Amniotic stem cell (primary cell): ENCODE measurements around the gene IL11RA.
"Not testable (repeated sequence)": the region's sequence is repeated elsewhere in the genome, so short reads cannot be mapped to it uniquely, and the experiment has no call there.

Experiments used
- DNase-seq: peaks from one replicate; lab custom pipeline; 2025; lab: John Stamatoyannopoulos, UW

The IL11RA gene

GRCh38 chr9:34629491-34629808, 22.5 kb upstream of the IL11RA start:
- DNase-seq, result no peak

DNA sequence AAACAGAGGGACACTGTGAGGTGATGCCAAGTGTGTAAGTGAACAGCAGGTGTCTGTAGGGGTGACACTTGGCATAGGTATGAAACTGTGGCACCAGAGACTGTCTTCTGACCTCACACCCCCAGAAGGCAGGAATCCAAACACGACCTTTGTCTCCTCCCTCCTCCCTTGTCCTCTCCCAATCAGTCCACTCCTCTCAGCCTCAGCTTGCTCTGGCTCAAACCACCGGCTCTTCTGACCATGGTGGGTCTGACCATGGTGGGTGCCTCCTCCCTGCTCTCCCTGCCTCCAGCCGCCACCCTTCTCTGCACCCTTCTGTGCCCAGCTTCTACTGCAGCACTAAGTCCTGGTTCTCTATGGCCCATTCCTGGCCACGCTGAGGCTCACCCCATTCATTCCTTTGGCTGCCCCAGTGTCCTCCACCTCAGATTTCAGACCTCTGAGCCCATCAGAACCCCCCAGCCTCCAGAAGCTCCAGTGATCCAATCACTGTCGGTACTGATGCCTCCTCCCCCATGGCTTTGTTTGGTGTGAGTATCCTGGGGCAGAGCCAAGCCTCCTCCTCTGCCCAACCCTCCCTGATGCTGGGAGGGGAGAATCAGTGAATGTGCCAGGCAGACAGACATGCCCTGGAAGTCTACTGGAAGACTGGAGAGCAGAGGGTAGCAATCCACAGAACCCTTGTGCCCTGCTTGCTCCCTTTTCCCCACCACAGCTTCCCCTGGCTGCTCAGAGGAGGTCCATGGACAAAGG, 21.4 kb upstream of the IL11RA start:
- no peak for DNase-seq

GRCh38 chr9:34633166-34633565, 18.8 kb upstream of the IL11RA start:
- DNase-seq, result no peak

DNA sequence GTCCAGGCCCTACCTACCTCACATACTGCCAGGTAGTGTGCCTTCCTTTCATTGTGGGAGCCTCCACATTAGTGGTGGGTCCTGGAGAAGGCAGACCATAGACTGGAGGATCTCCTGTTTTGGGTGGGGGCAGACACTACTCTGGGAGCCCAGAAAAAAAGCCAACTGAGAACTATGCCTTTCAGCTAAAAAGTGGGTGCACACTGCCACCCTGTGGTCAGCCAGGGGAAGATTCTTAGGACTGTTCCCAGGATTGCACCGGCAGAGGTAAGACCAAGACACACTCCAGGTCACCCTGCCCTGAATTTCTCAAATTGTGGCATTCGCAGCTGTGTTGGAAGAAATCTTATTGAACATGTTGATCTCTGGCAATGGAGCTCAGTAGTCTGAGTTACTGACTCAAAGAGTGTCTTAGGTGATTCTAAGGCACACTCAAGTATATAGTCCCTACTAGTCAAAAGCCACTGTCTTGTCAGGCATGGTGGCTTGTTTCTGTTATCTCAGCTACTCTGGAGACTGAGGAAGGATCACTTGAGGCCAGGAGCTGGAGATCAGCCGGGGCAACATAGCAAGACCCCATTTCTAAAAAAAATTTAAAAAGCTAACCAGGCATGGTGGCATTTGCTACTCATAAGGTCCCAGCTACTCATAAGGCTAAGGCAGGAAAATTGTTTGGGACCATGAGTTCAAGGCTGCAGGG, 18.0 kb upstream of the IL11RA start:
- DNase-seq, result no peak

GRCh38 chr9:34634551-34635248, 17.3 kb upstream of the IL11RA start:
- no peak for DNase-seq

GRCh38 chr9:34635556-34635955, 16.4 kb upstream of the IL11RA start:
- no peak for DNase-seq

DNA sequence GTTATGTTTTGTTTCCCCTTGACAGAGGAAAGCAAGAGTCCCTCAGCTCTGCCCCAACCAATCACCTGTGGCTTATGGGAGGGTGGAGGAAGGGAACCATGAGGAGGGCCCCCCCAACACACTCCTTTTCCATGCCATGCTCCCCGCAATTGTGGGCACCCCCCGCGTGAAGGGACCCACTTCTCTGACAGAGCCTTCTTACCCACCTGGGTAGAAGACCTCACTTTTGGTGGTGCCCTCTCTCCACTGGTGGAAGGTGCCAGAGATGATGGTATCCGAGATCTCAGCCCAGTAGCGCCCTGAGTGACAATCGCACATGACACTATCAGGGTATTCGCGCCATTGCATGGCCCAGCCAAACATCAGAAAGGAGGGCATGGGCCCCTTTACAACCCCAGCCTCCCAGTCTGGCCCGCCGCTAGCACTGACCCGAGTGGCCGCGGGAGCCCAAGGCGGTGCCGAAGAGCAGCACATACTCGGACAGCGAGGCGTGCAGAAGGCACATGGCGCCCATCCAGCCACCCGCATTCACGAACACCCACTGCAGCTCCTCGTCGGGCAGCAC, 15.1 kb upstream of the IL11RA start:
- no peak for DNase-seq

- peak; percentile 66 for DNase-seq
Measured at GRCh38 chr9:34637356-34638137, 14.4 kb upstream of the IL11RA start, which contains the start of gene SIGMAR1. TSS of gene SIGMAR1 (minus strand) at chr9:34637787. CDS start at chr9:34637697, 90 bp downstream.

DNA sequence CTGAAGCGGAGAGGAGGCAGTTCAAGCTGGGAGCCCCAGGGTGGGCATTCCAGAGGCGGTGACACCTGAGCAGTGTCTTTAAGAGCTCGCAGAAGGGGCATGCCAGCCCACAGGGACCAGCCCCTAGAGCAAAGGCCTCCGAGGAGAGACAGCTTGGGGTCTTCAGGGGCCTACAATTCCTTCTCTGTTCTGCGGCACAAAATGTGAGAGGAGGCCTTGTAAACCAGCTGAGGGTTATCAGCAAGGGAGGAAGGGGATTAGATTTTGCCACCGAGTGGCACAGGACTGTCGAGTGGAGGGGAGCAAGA, 13.9 kb upstream of the IL11RA start:
- no peak for DNase-seq

GRCh38 chr9:34639322-34639721, 12.7 kb upstream of the IL11RA start:
- DNase-seq, result not testable (repeated sequence)

GRCh38 chr9:34642679-34643078, 9.3 kb upstream of the IL11RA start:
- DNase-seq, result no peak

GRCh38 chr9:34644766-34645314, 7.1 kb upstream of the IL11RA start:
- DNase-seq, result no peak

- peak; percentile 64 for DNase-seq
Measured at GRCh38 chr9:34646211-34647083, 5.5 kb upstream of the IL11RA start, which contains the start of gene GALT. TSS of gene GALT (plus strand) at chr9:34646675. CDS start at chr9:34646705, 30 bp downstream.

DNA sequence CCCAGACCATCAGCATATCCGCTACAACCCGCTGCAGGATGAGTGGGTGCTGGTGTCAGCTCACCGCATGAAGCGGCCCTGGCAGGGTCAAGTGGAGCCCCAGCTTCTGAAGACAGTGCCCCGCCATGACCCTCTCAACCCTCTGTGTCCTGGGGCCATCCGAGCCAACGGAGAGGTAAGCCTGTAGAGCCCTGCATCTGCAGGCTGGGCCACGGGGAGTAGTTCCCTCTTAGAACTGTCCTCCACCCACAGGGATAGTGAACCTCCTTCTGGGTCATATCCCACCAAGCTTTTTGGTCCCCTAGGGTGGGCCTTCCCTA, 4.9 kb upstream of the IL11RA start:
- no peak for DNase-seq

GRCh38 chr9:34647651-34648050, 4.3 kb upstream of the IL11RA start:
- DNase-seq, result no peak

- no peak for DNase-seq
Measured at GRCh38 chr9:34648673-34649072, 3.3 kb upstream of the IL11RA start.

GRCh38 chr9:34650816-34651215, 1.2 kb upstream of the IL11RA start:
- DNase-seq, result no peak

- no peak for DNase-seq
Measured at GRCh38 chr9:34651321-34651720, 664 bp upstream of the IL11RA start.

DNA sequence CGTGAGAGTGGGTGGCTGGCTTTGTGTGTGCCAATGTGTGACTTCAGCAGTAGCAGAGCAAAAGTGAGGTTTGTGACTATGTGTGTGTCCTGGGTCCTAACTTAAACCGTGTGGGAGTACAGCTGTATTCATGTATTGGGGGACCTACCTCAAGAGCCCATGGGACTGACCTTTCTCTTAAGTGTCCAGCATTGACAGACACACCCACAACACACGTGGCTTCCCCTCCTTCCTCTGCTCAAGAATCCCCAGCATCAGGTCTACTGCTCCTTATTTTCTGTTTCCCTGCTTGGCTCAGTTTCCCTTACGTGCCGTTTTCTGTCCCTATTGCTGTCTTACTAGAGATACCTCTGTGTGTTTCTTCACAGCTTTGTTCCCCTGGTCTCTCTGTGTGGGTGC, 616 bp downstream of the IL11RA start:
- no peak for DNase-seq

DNA sequence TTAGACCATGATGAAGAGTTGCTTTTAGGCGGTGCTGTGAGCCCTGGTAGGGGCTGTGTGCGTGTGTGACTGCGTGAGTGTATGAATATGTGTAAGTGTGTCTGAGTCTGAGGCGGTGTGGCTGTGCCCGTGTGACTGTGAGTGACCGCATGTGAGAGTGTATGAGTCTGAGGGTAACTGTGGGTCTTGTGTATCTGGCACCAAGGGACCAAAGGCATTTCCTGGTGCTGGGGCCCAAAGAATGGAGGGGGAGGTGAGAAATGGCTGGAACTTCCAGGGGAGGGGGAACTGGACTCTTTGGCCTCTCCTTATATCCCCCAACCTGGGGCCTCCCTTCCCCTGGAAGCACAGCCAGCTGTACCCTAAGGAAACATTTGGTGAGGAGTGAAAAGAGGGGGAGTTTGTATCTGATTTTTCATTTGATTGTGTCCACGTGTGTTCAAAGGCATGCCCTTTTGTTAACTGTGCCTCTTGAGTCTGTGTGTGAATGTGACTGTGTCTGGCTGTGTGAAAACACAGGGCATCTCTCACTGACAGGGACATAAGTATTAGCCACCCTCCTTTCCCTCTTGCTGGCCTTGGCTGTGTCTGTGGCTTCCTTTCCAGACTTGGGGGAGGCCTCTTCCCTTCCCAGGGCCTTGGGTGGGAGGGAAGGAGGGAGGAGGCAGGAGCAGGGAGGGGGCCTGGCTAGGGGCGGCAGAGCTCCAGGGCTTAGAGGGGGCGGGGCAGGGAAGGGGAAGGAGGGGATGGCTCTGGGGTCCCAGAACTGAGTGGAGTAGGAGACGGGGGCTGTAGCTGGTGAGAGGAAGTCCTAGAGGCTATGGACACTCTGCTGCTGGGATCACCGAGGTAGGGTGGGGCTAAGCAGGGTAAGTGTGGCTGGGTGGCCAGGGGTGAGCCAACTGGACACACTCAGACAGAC, 1.4 kb downstream of the IL11RA start:
- DNase-seq, result no peak
